ENCODE results near the gene APOA5.
A peak's percentile ranks its signal among the peaks of the same experiment; 100 is the strongest.
"Not testable (repeated sequence)": the region's sequence is repeated elsewhere in the genome, so short reads cannot be mapped to it uniquely, and the experiment has no call there.

Gene APOA5

GRCh38 chr11:116772443-116773202 lies 19.1 kb downstream of the APOA5 start, which contains the start of gene BUD13:
BUD13 (minus strand) TSS chr11:116772987; CDS start chr11:116772964, 23 bp downstream.
- peak; percentile 85 for DNase-seq

- no peak for DNase-seq
These were observed 19.7 kb downstream of the APOA5 start for GRCh38 chr11:116771935-116772334.

DNA sequence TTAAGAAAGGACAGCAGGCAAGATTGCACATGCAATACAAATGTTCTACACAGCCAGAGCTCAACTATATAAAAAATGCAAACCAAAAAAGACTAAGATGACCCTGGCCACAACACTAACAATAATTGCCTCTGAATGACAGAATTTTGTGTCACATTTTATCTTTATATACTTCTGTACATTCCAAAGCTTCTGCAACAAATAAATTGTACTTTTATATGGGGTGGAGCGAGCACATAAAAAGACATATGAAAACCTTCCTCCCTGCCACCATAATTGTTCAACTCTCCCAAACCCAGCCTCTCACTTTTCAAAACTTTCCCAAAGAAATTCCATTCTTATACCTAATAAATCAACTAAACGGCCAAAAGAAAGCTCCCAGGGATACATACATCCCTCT lies 29.5 kb downstream of the APOA5 start:
- no peak for DNase-seq

DNA sequence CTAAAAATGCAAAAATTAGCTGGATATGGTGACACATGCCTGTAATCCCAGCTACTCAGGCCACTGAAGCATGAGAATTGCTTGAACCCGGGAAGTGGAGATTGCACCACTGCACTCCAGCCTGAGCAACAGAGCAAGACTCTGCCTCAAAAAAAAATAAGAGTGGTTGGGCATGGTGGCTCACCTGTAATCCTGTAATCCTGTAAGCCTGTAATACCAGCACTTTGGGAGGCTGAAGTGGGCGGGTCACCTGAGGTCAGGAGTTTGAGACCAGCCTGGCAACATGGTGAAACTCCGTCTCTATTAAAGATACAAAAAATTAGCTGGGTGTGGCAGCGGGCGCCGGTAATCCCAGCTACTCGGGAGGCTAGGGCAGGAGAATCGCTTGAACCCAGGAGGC lies 35.6 kb downstream of the APOA5 start:
- DNase-seq: not testable (repeated sequence)

DNA sequence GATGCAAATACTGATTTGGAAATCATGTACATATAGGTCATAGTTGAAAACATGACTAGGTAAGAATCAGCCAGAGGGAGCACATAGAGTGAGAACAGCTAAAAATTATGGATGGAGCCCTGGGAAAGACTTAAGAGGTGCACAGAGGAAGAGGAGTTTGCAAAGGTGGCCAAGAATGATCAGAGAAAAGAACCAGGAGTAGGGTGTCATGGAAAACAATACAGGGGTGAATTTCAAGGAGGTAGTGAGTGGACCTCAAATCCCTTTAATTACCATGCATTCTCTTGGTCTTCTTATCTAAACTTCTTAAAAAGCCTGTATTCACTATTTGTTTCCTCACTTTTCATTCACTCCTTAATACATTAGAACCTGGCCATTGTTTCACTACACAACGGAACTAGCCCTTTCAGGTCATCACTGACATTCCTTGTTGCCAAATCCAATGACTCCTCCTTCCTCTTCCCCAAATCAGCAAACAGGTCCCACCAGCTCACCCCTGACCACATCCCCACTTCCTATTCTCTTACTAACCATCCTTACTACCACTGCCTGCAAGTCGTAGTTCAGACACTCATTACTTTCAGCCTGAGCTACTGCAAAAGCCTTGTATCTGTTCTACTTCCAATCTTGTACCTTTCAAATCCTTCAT lies 41.5 kb downstream of the APOA5 start:
- no peak for DNase-seq

- no peak for DNase-seq
These were observed 49.6 kb downstream of the APOA5 start for GRCh38 chr11:116742104-116742503.

DNA sequence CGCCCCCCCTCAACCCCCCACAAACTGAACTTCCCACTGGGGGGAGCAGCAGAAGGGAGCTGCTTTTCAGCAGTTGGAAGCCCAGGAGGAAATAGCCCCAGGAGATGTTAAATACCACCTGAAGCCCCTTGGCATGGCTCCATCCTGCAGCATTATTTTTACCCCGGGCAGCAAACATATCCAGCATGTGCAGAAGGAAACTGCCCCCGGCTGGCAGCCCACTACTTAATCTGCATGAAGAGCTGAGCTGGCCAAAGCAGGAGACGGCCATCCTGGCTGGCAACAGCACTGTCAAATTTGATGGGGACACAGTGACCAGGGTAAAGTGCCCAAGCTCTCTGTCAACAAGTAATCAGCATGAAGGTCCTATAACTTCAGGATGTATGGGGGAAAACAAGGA lies 50.9 kb downstream of the APOA5 start:
- no peak for DNase-seq

All from NK-92 treated with Interleukin-12 subunit alpha and Interleukin-12 subunit beta, amount 100 ng/mL, for 24 hours (cell line).